ENCODE results near the gene CTNNA2.

DNA sequence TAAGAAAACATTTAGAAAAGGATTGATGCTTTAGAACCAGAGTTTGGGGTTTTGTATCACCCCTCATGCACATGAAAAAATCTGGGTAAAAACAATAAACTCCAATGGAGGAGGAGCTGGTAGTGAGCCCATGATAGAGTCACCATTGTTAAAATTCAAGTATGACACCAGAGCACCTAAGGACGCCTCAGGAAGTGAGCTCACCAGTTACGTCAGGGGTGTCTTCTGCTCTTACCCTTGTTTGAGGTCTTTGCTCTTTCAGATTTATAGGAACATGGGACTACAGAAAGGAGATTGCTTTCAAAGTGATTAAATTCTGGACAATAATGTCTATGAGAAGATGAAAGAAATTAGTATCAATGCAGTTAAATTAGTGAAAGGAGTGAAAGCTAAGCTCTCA lies 685.2 kb downstream of the CTNNA2 start:
- TF ChIP-seq FOXA1 (IDR thresholded peaks at IDR 0.05; ENCODE audit: borderline replicate concordance) (no peak), ZNF780A (CRISPR knock-in tag; IDR thresholded peaks at IDR 0.05) (no peak), SUPT5H (IDR thresholded peaks at IDR 0.05) (no peak), ZFX (CRISPR knock-in tag; IDR thresholded peaks at IDR 0.05) (no peak)
- TF ChIP-seq, protein P1, sequence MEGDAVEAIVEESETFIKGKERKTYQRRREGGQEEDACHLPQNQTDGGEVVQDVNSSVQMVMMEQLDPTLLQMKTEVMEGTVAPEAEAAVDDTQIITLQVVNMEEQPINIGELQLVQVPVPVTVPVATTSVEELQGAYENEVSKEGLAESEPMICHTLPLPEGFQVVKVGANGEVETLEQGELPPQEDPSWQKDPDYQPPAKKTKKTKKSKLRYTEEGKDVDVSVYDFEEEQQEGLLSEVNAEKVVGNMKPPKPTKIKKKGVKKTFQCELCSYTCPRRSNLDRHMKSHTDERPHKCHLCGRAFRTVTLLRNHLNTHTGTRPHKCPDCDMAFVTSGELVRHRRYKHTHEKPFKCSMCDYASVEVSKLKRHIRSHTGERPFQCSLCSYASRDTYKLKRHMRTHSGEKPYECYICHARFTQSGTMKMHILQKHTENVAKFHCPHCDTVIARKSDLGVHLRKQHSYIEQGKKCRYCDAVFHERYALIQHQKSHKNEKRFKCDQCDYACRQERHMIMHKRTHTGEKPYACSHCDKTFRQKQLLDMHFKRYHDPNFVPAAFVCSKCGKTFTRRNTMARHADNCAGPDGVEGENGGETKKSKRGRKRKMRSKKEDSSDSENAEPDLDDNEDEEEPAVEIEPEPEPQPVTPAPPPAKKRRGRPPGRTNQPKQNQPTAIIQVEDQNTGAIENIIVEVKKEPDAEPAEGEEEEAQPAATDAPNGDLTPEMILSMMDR (IDR thresholded peaks at IDR 0.05 in 2 of 3, conservative IDR thresholded peaks at IDR 0.05 in 1 of 3; ENCODE audit: insufficient read depth in 2 of 3, low read depth in 1 of 3, low read length in 3 of 3) = no peak
- TF ChIP-seq, protein P2, sequence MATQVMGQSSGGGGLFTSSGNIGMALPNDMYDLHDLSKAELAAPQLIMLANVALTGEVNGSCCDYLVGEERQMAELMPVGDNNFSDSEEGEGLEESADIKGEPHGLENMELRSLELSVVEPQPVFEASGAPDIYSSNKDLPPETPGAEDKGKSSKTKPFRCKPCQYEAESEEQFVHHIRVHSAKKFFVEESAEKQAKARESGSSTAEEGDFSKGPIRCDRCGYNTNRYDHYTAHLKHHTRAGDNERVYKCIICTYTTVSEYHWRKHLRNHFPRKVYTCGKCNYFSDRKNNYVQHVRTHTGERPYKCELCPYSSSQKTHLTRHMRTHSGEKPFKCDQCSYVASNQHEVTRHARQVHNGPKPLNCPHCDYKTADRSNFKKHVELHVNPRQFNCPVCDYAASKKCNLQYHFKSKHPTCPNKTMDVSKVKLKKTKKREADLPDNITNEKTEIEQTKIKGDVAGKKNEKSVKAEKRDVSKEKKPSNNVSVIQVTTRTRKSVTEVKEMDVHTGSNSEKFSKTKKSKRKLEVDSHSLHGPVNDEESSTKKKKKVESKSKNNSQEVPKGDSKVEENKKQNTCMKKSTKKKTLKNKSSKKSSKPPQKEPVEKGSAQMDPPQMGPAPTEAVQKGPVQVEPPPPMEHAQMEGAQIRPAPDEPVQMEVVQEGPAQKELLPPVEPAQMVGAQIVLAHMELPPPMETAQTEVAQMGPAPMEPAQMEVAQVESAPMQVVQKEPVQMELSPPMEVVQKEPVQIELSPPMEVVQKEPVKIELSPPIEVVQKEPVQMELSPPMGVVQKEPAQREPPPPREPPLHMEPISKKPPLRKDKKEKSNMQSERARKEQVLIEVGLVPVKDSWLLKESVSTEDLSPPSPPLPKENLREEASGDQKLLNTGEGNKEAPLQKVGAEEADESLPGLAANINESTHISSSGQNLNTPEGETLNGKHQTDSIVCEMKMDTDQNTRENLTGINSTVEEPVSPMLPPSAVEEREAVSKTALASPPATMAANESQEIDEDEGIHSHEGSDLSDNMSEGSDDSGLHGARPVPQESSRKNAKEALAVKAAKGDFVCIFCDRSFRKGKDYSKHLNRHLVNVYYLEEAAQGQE (IDR thresholded peaks at IDR 0.05; ENCODE audit: borderline replicate concordance) = no peak
- TF ChIP-seq, protein P2 (CRISPR knock-in tag; IDR thresholded peaks at IDR 0.05; ENCODE audit: low read depth) = no peak

Data from K562 (cell line).